Uterus (tissue), 4 donors: ENCODE measurements around the gene PAIP2B. TPM values are rescaled to one million over a fixed set of nuclear protein-coding genes. Genes with fewer than 3 reads are reported as not detected.

Experiments
- DNase-seq, 2 donors: peaks; one replicate each; pipeline ENCODE4 v3.0.0-alpha.2; 2019 to 2020
- H3K27ac ChIP-seq, 2 donors: fragments of 200-600 bp; sonication (generic); 1 replicate in 1 of 2; 2 replicates in 1 of 2; pipeline ENCODE4 v1.5.1; 2016 to 2018
- H3K27me3 ChIP-seq, 2 donors: fragments of 200-600 bp; sonication (generic); one replicate each; pipeline ENCODE4 v1.5.1; 2018 to 2019; ENCODE audit warnings: control low read depth in 1 of 2
- H3K36me3 ChIP-seq, 2 donors: fragments of 200-600 bp; sonication (generic); one replicate each; pipeline ENCODE4 v1.5.1; 2019; ENCODE audit warnings: control low read depth in 1 of 2
- H3K4me1 ChIP-seq, 2 donors: fragments of 200-600 bp; sonication (generic); one replicate each; pipeline ENCODE4 v1.5.1; 2018 to 2019; ENCODE audit warnings: control low read depth in 1 of 2
- H3K4me3 ChIP-seq, 2 donors: fragments of 200-600 bp; sonication (generic); 1 replicate in 1 of 2; 2 replicates in 1 of 2; pipeline ENCODE4 v1.5.1; 2018 to 2019; ENCODE audit warnings: mild to moderate bottlenecking in 1 of 2
- H3K9me3 ChIP-seq, 2 donors: fragments of 200-600 bp; sonication (generic); one replicate each; pipeline ENCODE4 v1.5.1; 2019; ENCODE audit warnings: control low read depth in 1 of 2
- CTCF ChIP-seq, 4 experiments: fragments of 200-600 bp in 2 of 4; fragments of 450-650 bp in 2 of 4; sonication (generic) in 2 of 4; IDR thresholded peaks; one replicate each; pipeline ENCODE4 v1.5.1; 2016 to 2019; ENCODE audit warnings: antibody characterized with exemption in 4 of 4, mild to moderate bottlenecking in 2 of 4, moderate library complexity in 1 of 4
- POLR2A ChIP-seq, 2 donors: fragments of 450-650 bp; IDR thresholded peaks; one replicate each; pipeline ENCODE4 v1.6.1; 2016; ENCODE audit warnings: antibody characterized with exemption in 2 of 2, mild to moderate bottlenecking in 1 of 2, moderate library complexity in 1 of 2
- intact Hi-C: fragments of 100-400 bp; cut with DNase I; formaldehyde crosslinking; loops from one replicate; pipeline ENCODE4 v1.15.1; 2023; ENCODE audit warnings: low total_unique reads
- total RNA-seq, 4 donors: library from RNA; depleted of rRNA in 3 of 4; stranded (reverse); fragments of >200 nt in 3 of 4; gene quantifications; one replicate each; pipeline versions ENCODE4 v1.1.0 to v1.2.4, GENCODE V29; 2014 to 2023
- donor health status: DM: yes; HTN: yes; CAD: no.

PAIP2B gene
- total RNA-seq, 4 donors from 2014 or later, result 3.6 to 12.9 (median 8.7) TPM

- no peak for TF ChIP-seq CTCF (IDR thresholded peaks at IDR 0.05)
- no peak for TF ChIP-seq POLR2A (IDR thresholded peaks at IDR 0.05)
- intact Hi-C loops, result no loop called here
- no peak overlapping the region for H3K4me3 ChIP-seq
- H3K27me3 ChIP-seq, result no peaks in the 10 kb centered on the region
- no peaks in the 10 kb centered on the region for H3K9me3 ChIP-seq
- no peaks in the 10 kb centered on the region for H3K36me3 ChIP-seq
- no peak for DNase-seq
- no peak overlapping the region for H3K27ac ChIP-seq
- H3K4me1 ChIP-seq, result no peaks in the 10 kb centered on the region
Measured at GRCh38 chr2:71150082-71150816, 76.7 kb downstream of the PAIP2B start.

GRCh38 chr2:71148506-71149063, 78.3 kb downstream of the PAIP2B start:
- no peak overlapping the region for H3K27ac ChIP-seq
- no peak overlapping the region for H3K4me3 ChIP-seq
- TF ChIP-seq POLR2A (IDR thresholded peaks at IDR 0.05) (no peak), CTCF (IDR thresholded peaks at IDR 0.05) (no peak)
- no peak for DNase-seq
- no peaks in the 10 kb centered on the region for H3K4me1 ChIP-seq
- intact Hi-C loops, result no loop called here
- no peaks in the 10 kb centered on the region for H3K27me3 ChIP-seq
- no peaks in the 10 kb centered on the region for H3K9me3 ChIP-seq
- H3K36me3 ChIP-seq, result no peaks in the 10 kb centered on the region

GRCh38 chr2:71143782-71144181, 83.1 kb downstream of the PAIP2B start:
- no peaks in the 10 kb centered on the region for H3K36me3 ChIP-seq
- intact Hi-C loops, result no loop called here
- TF ChIP-seq POLR2A (IDR thresholded peaks at IDR 0.05) (no peak), CTCF (IDR thresholded peaks at IDR 0.05) (no peak)

GRCh38 chr2:71136174-71136573, 90.7 kb downstream of the PAIP2B start:
- Histone ChIP-seq H3K36me3 (no peaks in the 10 kb centered on the region), H3K4me3 (no peak overlapping the region), H3K27ac (no peak overlapping the region), H3K4me1 (peaks cover 6 to 8% of the 10 kb centered on the region in 2 donors), H3K27me3 (no peaks in the 10 kb centered on the region), H3K9me3 (no peaks in the 10 kb centered on the region)
- no peak for DNase-seq
- intact Hi-C loops, result no loop called here
- no peak for TF ChIP-seq POLR2A (IDR thresholded peaks at IDR 0.05)
- no peak for TF ChIP-seq CTCF (IDR thresholded peaks at IDR 0.05)

More at GRCh38 chr2:71143782-71144181, 83.1 kb downstream of the PAIP2B start:
- Histone ChIP-seq H3K4me3 (no peak overlapping the region), H3K27me3 (no peaks in the 10 kb centered on the region), H3K9me3 (no peaks in the 10 kb centered on the region), H3K4me1 (no peaks in the 10 kb centered on the region), H3K27ac (no peak overlapping the region)
- no peak for DNase-seq

- Histone ChIP-seq H3K4me1 (peaks cover 6 to 11% of the 10 kb centered on the region in 2 donors), H3K4me3 (no peak overlapping the region), H3K9me3 (no peaks in the 10 kb centered on the region), H3K36me3 (no peaks in the 10 kb centered on the region), H3K27ac (no peak overlapping the region), H3K27me3 (no peaks in the 10 kb centered on the region)
- no peak for TF ChIP-seq CTCF (IDR thresholded peaks at IDR 0.05)
- no peak for TF ChIP-seq POLR2A (IDR thresholded peaks at IDR 0.05)
- DNase-seq, result no peak
- intact Hi-C loops, result no loop called here
Measured at GRCh38 chr2:71133603-71134002, 93.3 kb downstream of the PAIP2B start.
